GM19467 (cell line): Measurements from ENCODE around the gene POLR2E.

ENCODE experiments used
- ATAC-seq: cut with Tn5 transposase; IDR thresholded peaks from one replicate; pipeline ENCODE4 v1.9.1; 2021; ENCODE audit warnings: mild to moderate bottlenecking, moderate library complexity; ENCODE audit not compliant: unreplicated experiment

POLR2E gene

DNA sequence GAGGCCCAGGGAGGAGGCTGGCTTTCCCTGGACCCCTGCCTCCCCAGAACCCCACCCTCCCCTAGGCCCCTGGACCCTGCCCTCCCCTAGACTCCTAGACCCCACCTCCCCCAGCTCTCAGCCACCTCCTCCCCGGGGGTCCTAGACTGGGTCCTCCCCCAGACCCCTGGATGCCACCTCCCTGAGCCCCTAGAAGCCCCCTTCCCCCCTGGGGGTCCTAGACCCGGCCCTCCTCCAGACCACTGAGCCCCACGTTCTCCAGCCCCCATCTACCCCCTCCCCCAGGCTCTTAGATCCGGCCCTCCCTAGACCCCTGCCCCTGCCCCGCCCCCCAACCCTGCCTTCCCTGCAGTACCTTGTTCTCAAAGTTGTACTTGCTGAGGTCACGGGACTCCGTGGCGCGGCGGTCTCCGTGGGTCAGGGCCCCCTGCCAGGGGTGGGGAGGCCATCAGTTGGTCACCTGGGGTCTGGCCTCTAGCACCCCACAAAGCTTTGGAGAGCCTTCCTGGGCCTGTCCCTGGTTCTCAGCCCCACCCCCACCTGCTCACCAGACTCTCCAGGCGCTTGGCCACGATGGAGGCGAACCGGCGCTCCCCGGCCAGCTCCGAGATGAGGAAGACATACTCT is 16.6 kb upstream of the POLR2E start:
- no peak for ATAC-seq

- ATAC-seq, result no peak
These were observed 15.8 kb upstream of the POLR2E start for GRCh38 chr19:1110809-1111640.

GRCh38 chr19:1109697-1110671 is 14.8 kb upstream of the POLR2E start:
- no peak for ATAC-seq

- no peak for ATAC-seq
These were observed 13.9 kb upstream of the POLR2E start for GRCh38 chr19:1109032-1109551.

GRCh38 chr19:1108291-1109031 is 13.3 kb upstream of the POLR2E start:
- no peak for ATAC-seq

GRCh38 chr19:1107661-1108261 is 12.6 kb upstream of the POLR2E start:
- ATAC-seq, result no peak

GRCh38 chr19:1106841-1107660 is 11.9 kb upstream of the POLR2E start:
- no peak for ATAC-seq

GRCh38 chr19:1105873-1106840 is 11.0 kb upstream of the POLR2E start:
- ATAC-seq, result no peak

DNA sequence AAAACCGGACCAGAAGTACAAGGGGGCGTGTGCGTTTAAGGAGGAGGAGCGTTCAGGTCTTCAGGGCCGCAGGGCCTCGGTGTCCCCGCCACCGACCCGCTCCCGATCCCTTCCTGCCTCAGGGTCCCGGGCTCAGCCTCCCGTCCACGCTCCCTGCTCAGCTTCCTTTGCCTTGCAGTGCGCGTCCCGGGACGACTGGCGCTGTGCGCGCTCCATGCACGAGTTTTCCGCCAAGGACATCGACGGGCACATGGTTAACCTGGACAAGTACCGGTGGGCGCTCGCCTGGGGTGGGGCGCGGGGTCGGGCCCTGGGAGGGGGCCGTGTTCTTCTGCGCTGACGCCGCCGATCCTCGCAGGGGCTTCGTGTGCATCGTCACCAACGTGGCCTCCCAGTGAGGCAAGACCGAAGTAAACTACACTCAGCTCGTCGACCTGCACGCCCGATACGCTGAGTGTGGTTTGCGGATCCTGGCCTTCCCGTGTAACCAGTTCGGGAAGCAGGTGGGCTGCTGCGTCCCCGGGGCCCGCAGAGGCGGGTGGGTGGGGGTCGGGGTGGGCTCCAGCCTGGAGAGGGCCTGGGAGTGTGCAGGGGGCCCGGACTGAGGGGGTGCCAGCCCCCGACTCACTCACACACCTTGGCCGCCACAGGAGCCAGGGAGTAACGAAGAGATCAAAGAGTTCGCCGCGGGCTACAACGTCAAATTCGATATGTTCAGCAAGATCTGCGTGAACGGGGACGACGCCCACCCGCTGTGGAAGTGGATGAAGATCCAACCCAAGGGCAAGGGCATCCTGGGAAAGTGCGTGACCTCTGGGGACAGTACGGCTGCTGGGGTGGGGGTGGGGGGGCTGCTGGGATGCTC is 10.1 kb upstream of the POLR2E start:
- ATAC-seq, result no peak

DNA sequence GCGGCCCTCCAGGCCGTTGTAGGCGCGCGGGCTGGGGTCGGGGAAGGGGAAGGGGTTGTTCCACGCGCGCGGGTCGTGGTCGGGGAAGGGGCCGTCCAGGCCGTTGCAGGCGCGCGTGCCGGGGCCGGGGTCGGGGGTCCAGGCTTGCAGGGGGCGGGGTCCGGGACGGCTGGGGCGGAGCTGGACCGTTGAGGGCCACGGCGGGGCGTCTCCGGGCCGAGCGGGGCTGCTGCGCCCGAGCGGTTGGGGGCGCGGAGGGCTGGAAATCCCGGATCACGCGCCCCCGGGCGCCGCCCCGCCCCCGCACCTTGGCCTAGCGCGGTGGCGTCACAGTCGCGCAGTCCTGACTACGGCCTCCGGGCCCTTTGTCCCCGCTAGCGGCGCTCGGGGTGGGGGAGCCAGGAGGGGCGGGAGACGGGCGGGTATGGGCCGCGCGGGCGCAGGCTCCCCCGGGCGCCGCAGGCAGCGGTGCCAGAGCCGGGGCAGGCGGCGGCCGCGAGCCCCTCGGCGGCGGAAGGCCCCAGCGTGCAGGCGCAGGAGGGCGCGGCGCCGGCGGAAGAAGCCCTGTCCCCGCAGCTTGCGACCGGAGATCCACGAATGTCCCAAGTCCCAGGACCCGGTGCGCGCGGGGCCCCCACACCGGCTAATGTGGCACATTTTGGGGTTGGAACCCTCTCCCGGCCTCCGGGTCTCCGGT is 9.3 kb upstream of the POLR2E start:
- ATAC-seq, result peak; percentile 25

GRCh38 chr19:1103708-1104310 is 8.6 kb upstream of the POLR2E start, which contains the start of gene GPX4:
TSS of gene GPX4 (plus strand) at chr19:1103994. CDS start at chr19:1104044, 50 bp downstream.
- ATAC-seq, result peak; percentile 70

- ATAC-seq, result no peak
These were observed 8.0 kb upstream of the POLR2E start for GRCh38 chr19:1103132-1103707.

- no peak for ATAC-seq
These were observed 7.4 kb upstream of the POLR2E start for GRCh38 chr19:1102407-1103131.

- no peak for ATAC-seq
These were observed 6.1 kb upstream of the POLR2E start for GRCh38 chr19:1101337-1101698.
